Hippocampal formation (tissue), 2 donors: ENCODE data around the gene TTC34.

ENCODE experiments used
- DNase-seq, 2 donors: peaks; one replicate each; lab custom pipeline; 2025; lab: John Stamatoyannopoulos, UW

TTC34 gene

GRCh38 chr1:2603521-2604155, 197.9 kb downstream of the TTC34 start:
- no peak for DNase-seq

GRCh38 chr1:2602866-2603520, 198.5 kb downstream of the TTC34 start:
- DNase-seq, result no peak

DNA sequence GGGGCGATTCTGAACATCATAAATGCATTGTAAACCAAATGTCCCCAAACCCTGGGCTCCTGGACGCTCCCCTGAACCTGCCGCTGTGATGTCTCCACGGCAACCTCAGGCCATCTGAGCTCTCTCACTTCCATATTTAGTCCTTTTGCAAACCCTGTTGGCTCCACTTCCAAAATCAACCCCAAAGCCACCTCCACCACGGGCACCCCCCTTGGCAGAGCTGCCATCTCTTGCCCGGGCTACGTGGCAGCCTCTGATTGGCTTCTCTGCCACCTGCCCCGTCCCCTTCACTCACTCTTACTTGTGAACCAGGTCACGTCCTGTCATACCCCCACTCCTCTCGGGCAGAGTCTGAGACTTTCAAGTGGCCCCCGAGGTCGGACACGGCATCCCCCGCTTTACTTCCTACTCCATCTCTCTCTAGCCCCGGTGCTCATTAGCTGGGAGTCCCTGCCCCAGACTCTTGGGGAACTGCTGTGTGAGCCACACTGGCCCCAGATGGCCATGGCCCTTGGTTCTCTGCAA, 199.1 kb downstream of the TTC34 start:
- no peak for DNase-seq

- DNase-seq, result no peak
Measured at GRCh38 chr1:2601721-2602303, 199.7 kb downstream of the TTC34 start.

- no peak for DNase-seq
Measured at GRCh38 chr1:2598329-2598931, 203.1 kb downstream of the TTC34 start.

DNA sequence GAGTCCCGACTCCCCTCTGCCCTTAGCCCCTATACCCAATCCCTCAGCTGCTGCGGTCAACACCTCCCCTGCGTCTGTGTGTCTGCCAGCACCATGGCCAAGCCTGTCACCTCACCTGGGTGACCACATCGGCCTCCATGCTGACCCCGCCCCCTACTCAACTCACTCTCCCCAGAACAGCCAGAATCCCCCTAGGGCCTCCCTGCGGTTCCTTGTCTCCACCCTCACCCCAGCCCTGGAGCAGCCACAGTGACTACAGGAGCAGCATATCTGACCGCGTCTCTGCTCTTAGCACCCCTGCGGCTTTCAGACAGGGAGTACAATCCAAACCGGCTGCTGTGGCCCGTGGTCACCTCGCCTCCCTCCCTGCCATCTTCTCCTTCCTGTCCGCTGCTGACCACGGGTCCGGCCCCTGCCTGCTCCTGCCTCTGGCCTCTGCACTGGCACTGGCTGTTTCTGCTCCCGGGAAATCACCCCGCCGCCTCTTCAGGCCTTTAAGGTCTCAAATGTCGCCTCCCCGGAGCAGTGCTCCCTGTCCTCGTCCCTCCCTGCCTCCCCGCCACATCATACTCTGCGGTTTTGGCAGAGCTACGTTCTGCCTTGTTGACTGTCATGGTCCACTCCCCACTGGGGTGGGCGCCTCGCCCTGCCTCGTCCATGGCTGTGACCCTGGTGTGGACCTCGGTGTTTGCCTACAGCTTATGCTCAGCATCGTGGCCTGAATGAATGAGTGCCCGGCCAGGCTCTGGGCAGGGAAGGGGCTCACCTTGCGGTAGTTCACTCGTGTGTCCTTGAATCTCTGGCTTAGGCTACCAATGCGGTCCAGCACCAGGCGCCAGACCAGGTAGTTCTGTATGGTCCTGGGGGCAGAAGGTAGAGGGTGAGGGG, 203.8 kb downstream of the TTC34 start:
- no peak for DNase-seq

GRCh38 chr1:2596530-2597333, 204.8 kb downstream of the TTC34 start:
- no peak for DNase-seq

DNA sequence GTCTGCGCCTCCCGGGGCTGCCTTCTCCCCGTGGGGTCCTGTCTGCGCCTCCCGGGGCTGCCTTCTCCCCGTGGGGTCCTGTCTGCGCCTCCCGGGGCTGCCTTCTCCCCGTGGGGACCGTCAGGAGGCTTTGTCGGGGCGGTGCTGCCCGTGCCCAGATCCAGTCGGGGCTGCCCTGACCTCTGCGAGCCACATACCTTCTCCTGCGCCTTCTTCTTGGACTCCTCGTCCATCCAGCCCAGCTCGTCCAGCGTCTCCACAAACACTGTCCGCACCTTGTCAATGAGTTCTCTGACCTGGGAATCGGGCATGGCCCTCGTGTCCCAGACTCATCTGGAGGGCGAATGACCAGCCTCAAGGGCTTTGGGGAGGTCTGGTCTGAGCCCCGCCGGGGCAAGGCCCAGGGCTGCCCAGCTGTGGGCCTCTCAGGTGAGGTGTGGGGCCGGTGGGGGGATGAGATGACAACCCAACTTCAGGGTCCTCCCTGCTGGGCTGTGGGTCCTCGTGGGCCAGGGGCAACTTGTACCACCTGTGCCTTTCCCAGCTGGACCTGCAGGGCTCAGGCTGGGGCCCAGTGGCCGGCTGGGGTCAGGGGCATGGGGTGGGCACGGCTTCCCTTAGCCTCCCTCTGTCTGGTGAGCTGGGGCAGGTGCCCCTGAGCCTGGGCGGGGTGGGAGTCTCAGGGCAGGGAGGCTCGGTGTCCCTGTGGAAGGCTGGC, 205.5 kb downstream of the TTC34 start:
- no peak for DNase-seq

- no peak for DNase-seq
Measured at GRCh38 chr1:2595261-2595811, 206.2 kb downstream of the TTC34 start.

- no peak for DNase-seq
Measured at GRCh38 chr1:2594641-2595131, 206.8 kb downstream of the TTC34 start.

DNA sequence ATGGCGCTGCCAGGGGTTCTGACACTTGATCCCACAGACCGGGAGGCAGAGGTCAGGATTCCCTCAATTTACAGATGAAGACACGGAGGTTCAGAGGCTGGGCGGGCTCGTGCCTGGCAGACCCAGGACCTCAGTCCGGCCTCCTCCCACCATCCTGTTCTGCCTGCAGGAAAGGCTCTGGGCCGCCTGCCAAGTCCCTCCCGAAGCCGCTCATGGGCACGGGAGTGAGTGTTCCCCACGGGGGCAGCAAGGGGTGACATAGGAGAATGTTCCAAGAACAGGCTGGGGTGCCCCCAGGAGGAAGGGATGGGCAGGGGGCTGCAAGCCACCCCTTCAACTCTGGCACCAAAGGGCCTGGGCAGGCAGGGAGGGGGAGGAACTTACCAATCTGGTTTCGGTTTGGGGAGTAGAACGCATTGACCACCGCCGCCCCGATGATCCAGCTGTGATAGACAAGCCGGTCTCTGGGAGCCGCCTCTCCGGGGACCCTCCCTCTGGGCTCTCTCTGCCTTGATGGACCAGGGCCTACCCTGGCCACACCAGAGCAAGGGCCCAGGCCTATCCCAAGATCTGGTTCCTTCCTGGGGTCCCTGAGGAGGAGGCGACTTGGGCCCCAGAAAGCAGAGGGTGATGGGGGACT, 207.4 kb downstream of the TTC34 start:
- DNase-seq, result no peak

DNA sequence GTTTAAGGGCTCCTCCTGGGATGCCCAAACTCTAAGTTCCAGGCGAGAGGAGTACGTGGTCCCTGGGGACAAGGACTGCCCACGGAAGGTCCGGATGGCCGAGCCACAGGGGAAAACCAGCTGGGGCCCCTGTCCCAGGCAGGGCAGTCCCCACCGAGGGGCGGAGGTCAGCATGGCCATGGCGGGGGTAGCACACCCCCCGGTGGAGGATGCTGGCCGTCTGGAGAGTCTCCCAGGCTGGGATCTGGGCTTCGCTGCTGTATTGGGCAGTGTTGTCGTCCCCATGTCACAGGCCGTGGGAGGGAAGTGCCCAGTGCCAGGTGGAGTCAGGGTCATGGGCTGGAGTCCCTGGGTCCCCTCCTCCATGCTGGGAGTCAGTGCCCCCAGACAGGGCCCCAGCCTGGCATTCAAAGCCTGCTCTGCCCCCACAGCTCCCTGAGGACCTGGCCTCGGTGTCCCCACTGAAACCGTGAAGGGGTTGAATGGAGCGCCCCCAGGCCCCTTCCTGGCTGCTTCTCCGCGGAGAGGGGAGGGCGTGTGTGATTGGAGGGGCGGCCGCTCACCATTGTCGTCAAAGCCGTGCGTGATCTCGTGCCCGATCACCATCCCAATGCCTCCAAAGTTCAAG, 208.1 kb downstream of the TTC34 start:
- DNase-seq, result no peak

DNA sequence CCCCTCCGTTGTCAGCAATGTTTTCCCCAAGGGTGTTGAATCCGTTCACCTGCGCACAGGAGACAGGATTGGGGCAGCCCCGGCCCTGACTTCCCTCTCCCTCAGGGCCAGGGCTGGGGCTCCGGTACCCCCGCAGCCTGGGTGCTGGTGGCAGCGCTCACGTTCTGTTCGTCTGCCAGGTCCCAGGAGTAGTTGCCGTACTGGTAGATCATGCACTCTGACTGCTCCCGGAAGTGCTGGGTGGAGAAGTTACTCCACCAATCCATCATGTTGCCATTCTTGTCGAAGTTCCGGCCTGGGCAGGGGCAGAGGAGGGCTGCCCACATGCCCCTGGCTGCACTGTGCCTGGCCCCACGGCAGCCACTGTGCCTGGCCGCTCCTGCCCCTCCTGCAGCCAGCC, 208.8 kb downstream of the TTC34 start:
- DNase-seq, result no peak

DNA sequence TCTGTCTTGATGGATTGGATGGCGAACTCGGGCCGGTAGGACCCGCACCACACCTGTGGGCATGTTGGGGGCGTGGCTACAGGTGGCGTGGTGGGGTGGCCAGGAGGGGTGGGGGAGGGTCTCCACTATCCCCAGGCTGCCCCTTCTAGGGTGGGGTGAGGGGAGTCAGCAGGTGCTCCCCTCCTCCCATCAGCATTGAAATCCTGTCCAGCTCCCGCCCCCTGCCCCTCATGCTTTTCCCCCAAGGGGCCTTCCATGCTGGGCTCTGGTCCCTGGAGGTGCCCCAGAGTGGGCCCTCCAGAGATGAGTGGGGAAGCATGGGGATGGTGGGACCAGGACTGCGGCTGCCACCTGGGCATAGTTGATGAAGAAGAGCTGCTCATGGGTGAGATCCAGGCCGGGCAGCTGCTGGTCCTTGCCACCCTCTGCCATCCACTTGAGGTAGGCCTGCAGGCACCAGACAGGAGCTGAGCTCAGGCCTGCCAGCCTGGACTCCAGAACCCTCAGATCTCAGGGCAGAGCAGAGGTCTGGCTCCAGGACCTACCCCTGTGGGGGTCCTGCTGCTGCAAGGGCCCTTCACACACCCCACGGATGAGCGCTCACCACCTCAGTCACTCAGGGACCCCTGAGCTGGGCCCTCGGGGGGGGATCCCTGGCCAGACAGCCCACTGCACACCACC, 209.8 kb downstream of the TTC34 start:
- DNase-seq, result no peak

GRCh38 chr1:2591233-2591580, 210.3 kb downstream of the TTC34 start:
- no peak for DNase-seq

- DNase-seq, result no peak
Measured at GRCh38 chr1:2590233-2591141, 211.0 kb downstream of the TTC34 start.
